ENCODE data around the gene COL4A2.

GRCh38 chr13:110421061-110421460, 114.0 kb downstream of the COL4A2 start:
- TF ChIP-seq EZH2 (optimal IDR thresholded peaks at IDR 0.05; ENCODE audit: low read depth, low read length) (no peak), CTCF (IDR thresholded peaks at IDR 0.05; ENCODE audit: low read length) (no peak)

Measured in MM.1S (cell line).